Retinal pigment epithelial cell (primary cell): ENCODE results near the gene CRELD1.
A peak's percentile ranks its signal among the peaks of the same experiment; 100 is the strongest.
"Not testable (repeated sequence)": the region's sequence is repeated elsewhere in the genome, so short reads cannot be mapped to it uniquely, and the experiment has no call there.

Source experiments
- DNase-seq: peaks from one replicate; pipeline ENCODE4 v3.0.0-alpha.2; 2010; ENCODE audit warnings: low read depth
- H3K4me3 ChIP-seq: 2 replicates; pipeline ENCODE4 v1.5.1; 2011; ENCODE audit warnings: mild to moderate bottlenecking, low read length, control low read depth, moderate library complexity
- TF ChIP-seq, protein P1 (sequence below): conservative IDR thresholded peaks from 2 replicates; pipeline ENCODE4 v1.5.1; 2011; ENCODE audit warnings: low read depth, low read length, control low read depth, inconsistent platforms

The CRELD1 gene

DNA sequence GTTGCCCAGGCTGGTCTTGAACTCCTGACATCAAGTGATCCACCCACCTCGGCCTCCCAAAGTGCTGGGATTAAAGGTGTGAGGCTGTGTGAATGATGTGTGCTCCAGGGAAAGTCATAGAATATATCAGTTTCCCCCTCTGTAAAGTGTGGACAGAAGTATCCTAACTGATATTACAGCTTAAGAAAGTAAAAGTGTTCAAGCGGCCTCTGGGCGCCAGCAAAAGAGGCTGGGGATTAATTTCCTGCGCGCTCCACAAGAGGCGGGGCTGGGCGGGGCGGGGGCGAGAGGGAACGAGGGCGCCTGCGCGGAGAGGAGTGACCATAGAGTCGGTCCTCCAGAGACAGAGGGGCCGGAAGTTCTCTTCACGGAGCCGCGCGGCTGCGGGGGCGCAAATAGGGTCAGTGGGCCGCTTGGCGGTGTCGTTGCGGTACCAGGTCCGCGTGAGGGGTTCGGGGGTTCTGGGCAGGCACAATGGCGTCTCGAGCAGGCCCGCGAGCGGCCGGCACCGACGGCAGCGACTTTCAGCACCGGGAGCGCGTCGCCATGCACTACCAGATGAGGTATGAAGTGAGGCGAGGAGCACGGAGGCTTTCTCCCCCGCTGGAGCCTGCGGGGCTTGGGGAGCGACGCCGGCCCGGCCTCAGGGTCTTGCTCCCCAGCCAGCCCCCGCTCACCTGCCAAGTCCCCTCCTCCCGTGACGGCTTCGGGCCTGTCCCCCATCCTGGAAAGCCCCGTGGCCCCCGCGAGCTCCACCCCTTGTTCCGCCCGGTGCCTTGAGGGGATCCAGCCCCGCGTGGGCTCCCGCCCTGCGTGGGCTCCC is 43.2 kb upstream of the CRELD1 start, which contains the start of gene JAGN1:
Gene JAGN1, plus strand, starts transcription at position 362 of the 823 bp plus-strand sequence. Its CDS starts 113 bp downstream, at position 475.
- H3K4me3 ChIP-seq = peak within 1 kb of the TSS; percentile 90
- TF ChIP-seq, protein P1, sequence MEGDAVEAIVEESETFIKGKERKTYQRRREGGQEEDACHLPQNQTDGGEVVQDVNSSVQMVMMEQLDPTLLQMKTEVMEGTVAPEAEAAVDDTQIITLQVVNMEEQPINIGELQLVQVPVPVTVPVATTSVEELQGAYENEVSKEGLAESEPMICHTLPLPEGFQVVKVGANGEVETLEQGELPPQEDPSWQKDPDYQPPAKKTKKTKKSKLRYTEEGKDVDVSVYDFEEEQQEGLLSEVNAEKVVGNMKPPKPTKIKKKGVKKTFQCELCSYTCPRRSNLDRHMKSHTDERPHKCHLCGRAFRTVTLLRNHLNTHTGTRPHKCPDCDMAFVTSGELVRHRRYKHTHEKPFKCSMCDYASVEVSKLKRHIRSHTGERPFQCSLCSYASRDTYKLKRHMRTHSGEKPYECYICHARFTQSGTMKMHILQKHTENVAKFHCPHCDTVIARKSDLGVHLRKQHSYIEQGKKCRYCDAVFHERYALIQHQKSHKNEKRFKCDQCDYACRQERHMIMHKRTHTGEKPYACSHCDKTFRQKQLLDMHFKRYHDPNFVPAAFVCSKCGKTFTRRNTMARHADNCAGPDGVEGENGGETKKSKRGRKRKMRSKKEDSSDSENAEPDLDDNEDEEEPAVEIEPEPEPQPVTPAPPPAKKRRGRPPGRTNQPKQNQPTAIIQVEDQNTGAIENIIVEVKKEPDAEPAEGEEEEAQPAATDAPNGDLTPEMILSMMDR = no peak
- DNase-seq = peak; percentile 51

DNA sequence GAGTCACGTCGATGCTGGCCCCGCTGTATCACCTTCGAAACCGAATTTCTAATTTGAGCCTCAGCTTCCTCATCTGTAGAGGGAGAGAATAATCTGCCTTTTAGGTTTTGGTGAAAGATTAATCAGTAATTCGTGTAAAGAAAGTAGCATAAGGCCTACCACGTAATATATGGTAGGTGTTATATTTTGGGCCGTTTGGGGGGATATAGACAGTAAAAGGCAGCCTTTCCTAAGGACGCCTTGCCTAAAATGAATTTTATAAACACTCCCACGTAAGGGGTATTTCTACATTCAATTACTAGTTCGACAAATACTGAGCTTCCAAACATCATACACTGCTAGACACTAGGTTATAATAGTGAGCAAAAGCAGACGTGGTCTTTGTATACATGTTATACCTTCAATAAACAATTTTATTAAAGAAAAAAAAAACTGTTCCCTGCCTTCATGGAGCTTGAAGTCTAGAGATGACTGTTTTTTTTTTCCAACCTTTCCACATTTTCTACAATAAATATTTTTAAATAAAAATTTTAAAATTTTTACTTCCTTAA is 42.5 kb upstream of the CRELD1 start:
- TF ChIP-seq, protein P1 = no peak
- H3K4me3 ChIP-seq = peak overlapping the region; percentile 90
- no peak for DNase-seq

DNA sequence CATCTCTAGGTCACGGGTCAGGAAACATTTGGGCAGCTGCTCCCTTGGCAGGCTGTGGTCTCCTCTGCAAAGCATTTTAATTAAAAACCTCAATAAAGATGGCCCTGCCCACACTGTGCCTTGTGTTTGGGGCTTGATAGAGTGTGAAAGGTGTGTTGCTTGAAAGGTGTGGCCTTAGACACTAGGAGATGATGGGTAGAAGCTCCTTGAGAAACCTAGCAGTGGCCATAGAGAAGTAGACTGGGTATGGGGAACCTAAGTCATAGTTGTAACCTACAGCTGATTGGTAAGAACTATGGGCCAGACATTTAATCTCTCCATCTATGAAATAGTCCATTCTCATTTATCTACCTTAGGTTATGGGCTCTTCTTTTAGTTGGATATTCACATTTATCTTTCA is 39.9 kb upstream of the CRELD1 start:
- DNase-seq = no peak
- TF ChIP-seq, protein P1 = no peak
- H3K4me3 ChIP-seq = no peak overlapping the region

DNA sequence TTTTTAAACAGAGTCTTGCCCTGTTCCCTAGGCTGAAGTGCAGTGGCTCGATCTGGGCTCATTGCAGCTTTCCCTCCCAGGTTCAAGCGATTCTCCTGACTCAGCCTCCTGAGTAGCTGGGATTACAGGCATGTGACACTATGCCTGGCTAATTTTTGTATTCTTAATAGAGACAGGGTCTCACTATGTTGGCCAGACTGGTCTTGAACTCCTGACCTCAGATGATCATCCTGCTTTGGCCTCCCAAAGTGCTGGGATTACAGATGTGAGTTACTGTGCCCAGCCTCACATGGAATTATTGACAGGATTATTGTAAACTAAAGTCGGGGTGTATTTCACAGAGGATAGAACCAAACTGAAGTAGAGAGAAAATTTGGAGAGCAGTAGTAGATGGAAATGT is 37.9 kb upstream of the CRELD1 start:
- not testable (repeated sequence) for H3K4me3 ChIP-seq, DNase-seq

DNA sequence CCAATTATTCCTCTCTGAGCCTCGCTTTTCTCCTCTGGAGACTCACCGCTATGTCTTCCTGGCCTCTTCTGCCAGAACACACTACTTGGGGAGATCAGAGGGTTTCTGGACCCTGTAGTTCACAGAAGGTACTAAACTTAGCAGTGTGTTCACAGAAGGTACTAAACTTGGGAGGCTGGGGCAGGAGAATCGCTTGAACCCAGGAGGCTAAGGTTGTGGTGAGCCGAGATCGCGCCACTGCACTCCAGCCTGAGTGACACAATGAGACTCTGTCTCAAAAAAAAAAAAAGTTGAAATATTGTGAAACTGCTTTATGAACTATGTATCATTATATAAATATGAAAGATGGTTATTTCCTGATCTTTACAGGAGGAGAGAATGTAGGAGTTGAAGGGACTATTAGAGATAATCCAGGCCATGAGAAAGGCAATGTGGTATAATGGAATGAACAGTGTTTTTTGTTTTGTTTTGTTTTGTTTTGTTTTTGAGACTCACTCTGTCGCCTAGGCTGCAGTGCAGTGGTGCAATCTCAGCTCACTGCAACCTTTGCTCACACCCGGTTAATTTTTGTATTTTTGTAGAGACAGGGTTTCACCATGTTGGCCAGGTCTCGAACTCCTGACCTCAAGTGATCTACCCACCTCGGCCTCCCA is 36.8 kb upstream of the CRELD1 start:
- DNase-seq, H3K4me3 ChIP-seq: not testable (repeated sequence)

DNA sequence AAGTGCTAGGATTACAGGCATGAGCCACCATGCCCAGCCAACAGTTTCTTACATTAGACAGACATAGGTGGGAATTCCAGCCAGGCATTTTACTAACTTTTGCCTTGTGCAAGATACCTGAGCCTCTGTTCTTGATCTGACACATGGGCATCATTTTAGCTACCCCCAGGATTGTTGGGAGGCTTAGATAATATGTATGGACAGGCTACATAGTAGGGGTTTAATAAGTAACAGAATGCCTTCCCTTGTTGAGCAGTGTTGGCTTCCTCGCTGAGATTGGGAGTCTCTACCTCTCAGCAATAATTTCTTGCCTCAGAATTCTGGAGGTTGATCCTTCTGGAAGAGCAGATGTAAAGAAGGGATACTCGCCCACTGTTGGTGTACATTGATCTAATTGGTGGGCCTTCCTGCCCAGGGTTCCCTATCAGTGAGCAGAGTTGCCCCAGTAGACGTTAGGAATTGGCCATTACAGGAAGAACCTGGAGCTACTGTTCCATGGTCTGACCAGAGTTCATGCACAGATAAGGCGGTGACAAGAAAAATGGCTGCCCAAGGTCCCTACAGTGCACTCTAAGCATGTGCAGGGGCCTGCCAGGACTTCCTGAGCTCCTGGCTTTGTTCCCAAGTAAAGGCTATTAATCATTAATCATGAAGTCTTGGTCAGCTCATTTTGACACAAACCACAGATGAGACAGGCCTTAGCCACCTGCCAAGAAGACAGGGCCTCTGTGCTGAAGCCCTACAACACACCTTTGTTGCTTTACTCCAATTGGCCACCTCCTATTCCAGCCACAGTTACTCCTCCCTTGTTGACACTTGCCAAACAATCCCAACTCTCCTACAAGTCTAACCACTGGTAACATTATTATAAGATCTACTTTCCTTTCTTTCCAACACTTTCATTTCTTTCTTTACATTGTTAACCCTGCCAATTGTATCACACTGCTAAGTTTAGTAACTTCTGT is 35.9 kb upstream of the CRELD1 start:
- TF ChIP-seq, protein P1 = no peak
- H3K4me3 ChIP-seq = no peak overlapping the region
- DNase-seq = no peak

DNA sequence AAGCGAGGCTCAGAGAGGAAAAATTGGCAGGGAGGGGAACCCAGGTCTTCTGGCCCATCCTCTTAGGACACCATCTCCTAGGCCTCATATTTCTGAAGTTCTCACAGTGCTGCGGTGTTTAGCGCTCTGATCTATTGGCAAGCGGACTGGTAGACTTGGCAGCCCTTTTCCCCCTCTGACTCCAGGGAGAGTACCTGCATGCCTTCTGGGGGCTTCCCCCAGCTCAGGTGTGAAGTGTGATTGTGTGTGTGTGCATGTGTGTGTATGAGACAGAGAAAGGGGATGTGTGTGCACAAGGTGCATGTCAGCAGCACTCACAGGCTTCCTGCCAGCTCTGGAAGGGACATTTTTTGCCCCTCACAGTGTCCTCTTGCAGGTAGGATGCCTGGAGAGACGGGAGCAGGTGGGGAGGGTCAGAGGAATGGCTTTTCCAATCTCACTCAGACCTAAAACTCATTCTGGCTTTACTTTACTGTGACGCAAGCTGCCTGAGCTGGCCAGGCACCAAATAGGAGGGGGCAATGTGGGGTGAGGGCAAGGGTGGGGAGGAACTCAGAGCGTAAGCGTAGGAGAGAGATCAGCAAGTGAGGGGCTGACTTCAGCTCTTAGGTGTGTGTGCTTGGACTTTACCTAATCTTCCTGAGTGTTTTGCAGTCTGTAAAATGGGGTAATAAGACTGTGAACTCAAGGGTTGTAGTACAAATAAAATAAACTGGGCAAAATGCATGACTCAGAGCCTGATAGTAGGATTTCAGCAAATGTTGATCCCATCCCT is 35.0 kb upstream of the CRELD1 start:
- no peak overlapping the region for H3K4me3 ChIP-seq
- DNase-seq = no peak
- TF ChIP-seq, protein P1 = no peak
